ENCODE results near the gene USP25.

The USP25 gene

DNA sequence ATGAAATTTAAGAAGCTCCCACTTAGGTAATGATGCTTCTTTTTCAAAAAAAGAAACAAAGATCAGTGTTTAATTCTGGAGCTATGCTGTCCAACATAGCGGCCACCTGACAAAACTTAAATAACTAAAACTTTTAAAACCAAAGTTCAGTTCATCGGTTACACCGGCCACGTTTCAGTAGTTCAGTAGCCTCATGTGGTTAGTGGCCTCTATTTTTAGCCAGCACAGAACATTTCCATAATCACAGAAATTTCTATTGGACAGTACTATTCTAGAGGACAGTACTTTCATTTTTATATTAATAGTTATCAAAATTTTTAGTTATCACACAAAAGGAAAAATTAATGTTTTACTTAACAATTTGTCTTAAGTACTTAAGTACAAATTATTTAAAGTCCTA lies 141.0 kb downstream of the USP25 start:
- no peaks in the 10 kb centered on the region for H3K27me3 ChIP-seq (ENCODE audit: control insufficient read depth, insufficient read depth, low read length)
- no peaks in the 10 kb centered on the region for H3K36me3 ChIP-seq (ENCODE audit: control insufficient read depth, insufficient read depth, low read length)
- H3K27ac ChIP-seq: no peak overlapping the region
- TF ChIP-seq, protein P1, sequence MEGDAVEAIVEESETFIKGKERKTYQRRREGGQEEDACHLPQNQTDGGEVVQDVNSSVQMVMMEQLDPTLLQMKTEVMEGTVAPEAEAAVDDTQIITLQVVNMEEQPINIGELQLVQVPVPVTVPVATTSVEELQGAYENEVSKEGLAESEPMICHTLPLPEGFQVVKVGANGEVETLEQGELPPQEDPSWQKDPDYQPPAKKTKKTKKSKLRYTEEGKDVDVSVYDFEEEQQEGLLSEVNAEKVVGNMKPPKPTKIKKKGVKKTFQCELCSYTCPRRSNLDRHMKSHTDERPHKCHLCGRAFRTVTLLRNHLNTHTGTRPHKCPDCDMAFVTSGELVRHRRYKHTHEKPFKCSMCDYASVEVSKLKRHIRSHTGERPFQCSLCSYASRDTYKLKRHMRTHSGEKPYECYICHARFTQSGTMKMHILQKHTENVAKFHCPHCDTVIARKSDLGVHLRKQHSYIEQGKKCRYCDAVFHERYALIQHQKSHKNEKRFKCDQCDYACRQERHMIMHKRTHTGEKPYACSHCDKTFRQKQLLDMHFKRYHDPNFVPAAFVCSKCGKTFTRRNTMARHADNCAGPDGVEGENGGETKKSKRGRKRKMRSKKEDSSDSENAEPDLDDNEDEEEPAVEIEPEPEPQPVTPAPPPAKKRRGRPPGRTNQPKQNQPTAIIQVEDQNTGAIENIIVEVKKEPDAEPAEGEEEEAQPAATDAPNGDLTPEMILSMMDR (IDR thresholded peaks at IDR 0.05): no peak
- no peaks in the 10 kb centered on the region for H3K9me3 ChIP-seq (ENCODE audit: control insufficient read depth, low read length)
- no peak overlapping the region for H3K4me2 ChIP-seq (ENCODE audit: low read length)
- no peaks in the 10 kb centered on the region for H3K4me1 ChIP-seq
- H3K4me3 ChIP-seq (ENCODE audit: low read depth, low read length): no peak overlapping the region
- H3K79me2 ChIP-seq: no peaks in the 10 kb centered on the region
- H3K9ac ChIP-seq: no peak overlapping the region
- H2AFZ ChIP-seq: no peak overlapping the region

DNA sequence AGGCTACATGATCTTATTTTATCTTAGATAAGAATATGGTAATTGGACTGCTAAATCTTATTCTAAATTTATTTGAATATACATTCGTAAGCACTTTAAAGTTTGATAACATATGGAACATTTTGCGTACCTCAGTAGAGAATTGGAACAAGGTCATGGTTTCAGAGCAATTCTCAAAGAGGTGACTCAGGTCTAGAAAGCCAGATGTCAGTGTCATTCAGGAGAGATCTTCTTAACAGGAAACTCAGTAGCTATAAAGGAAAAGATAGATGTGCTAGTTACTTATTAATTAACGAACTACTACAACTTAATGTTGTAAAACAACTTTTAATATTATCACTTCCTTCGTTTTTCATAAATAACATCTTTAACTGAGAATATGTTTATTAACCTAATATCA lies 142.5 kb downstream of the USP25 start:
- no peaks in the 10 kb centered on the region for H3K27me3 ChIP-seq (ENCODE audit: control insufficient read depth, insufficient read depth, low read length)
- H3K9me3 ChIP-seq (ENCODE audit: control insufficient read depth, low read length): no peaks in the 10 kb centered on the region
- H3K36me3 ChIP-seq (ENCODE audit: control insufficient read depth, insufficient read depth, low read length): no peaks in the 10 kb centered on the region
- H3K4me1 ChIP-seq: no peaks in the 10 kb centered on the region
- TF ChIP-seq, protein P1 (IDR thresholded peaks at IDR 0.05): no peak
- H3K9ac ChIP-seq: no peak overlapping the region
- no peaks in the 10 kb centered on the region for H3K79me2 ChIP-seq
- no peak overlapping the region for H2AFZ ChIP-seq
- H3K4me3 ChIP-seq (ENCODE audit: low read depth, low read length): no peak overlapping the region
- no peak overlapping the region for H3K4me2 ChIP-seq (ENCODE audit: low read length)
- H3K27ac ChIP-seq: no peak overlapping the region

DNA sequence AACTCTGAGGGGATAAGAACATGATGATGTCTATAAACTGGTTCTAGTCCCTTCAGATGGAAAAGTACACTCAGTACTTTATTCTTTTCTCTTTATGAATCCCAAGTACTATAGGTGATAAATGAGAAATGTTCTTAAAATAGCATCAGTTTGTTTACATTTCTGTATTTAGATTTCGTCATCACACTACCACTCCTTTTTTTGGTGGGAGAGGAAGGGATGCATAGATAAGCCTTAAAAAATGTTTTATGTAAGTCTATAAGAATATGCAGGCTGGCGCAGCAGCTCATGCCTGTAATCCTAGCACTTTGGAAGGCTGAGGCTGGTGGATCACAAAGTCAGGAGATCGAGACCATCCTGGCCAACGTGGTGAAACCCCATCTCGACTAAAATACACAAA lies 144.8 kb downstream of the USP25 start:
- Histone ChIP-seq H3K79me2 (no peaks in the 10 kb centered on the region), H2AFZ (no peak overlapping the region), H3K4me1 (no peaks in the 10 kb centered on the region), H3K27ac (no peak overlapping the region), H3K9me3 (ENCODE audit: control insufficient read depth, low read length) (no peaks in the 10 kb centered on the region), H3K36me3 (ENCODE audit: control insufficient read depth, insufficient read depth, low read length) (no peaks in the 10 kb centered on the region), H3K27me3 (ENCODE audit: control insufficient read depth, insufficient read depth, low read length) (no peaks in the 10 kb centered on the region), H3K4me3 (ENCODE audit: low read depth, low read length) (no peak overlapping the region), H3K9ac (no peak overlapping the region), H3K4me2 (ENCODE audit: low read length) (no peak overlapping the region)
- TF ChIP-seq, protein P1 (IDR thresholded peaks at IDR 0.05): no peak

DNA sequence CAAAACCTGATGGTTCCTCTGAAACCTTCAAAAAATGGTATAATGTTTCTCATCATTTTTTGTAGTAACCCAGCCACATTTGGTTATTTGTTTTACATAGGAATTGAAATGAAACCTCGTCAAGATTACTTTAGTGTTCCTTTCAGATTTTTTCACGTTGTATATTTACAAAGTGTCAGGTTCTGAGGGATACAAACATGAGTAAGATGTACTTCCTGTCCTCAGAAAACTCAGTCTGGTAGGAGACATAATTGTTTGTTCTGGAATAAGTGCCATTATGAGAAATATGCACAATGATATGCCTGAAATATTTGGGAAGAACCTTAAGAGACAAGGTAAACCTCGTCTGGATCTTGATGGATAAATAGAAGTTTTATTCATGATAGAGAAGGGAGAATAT lies 145.5 kb downstream of the USP25 start:
- no peaks in the 10 kb centered on the region for H3K79me2 ChIP-seq
- no peak overlapping the region for H2AFZ ChIP-seq
- H3K4me2 ChIP-seq (ENCODE audit: low read length): no peak overlapping the region
- H3K9me3 ChIP-seq (ENCODE audit: control insufficient read depth, low read length): no peaks in the 10 kb centered on the region
- H3K36me3 ChIP-seq (ENCODE audit: control insufficient read depth, insufficient read depth, low read length): no peaks in the 10 kb centered on the region
- no peak overlapping the region for H3K9ac ChIP-seq
- no peak overlapping the region for H3K4me3 ChIP-seq (ENCODE audit: low read depth, low read length)
- TF ChIP-seq, protein P1 (IDR thresholded peaks at IDR 0.05): no peak
- H3K27me3 ChIP-seq (ENCODE audit: control insufficient read depth, insufficient read depth, low read length): no peaks in the 10 kb centered on the region
- H3K27ac ChIP-seq: no peak overlapping the region
- H3K4me1 ChIP-seq: no peaks in the 10 kb centered on the region

DNA sequence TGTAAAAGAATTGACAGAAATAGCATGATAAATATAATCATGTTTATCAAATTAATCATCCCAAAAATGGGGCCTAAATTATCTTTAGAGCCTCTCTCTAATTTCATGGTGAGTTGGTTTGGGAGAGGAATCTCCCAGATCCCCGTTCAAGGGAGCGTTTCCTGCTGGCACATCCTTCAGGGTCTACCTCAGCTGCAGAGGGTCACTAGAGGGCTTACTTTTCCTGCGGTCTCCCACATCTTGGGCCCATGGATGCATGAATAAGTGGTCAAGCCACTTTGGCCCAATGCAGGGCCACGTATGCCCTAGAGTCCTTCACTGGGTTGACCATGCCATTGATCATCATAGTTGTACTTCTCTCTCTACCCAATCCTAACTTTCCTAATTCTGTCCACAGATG lies 164.1 kb downstream of the USP25 start:
- H3K4me3 ChIP-seq (ENCODE audit: low read depth, low read length): no peak overlapping the region
- TF ChIP-seq, protein P1 (IDR thresholded peaks at IDR 0.05): no peak
- H3K79me2 ChIP-seq: no peaks in the 10 kb centered on the region
- no peaks in the 10 kb centered on the region for H3K36me3 ChIP-seq (ENCODE audit: control insufficient read depth, insufficient read depth, low read length)
- no peak overlapping the region for H3K4me2 ChIP-seq (ENCODE audit: low read length)
- no peaks in the 10 kb centered on the region for H3K27me3 ChIP-seq (ENCODE audit: control insufficient read depth, insufficient read depth, low read length)
- H3K9me3 ChIP-seq (ENCODE audit: control insufficient read depth, low read length): no peaks in the 10 kb centered on the region
- no peak overlapping the region for H3K9ac ChIP-seq
- no peak overlapping the region for H3K27ac ChIP-seq
- no peak overlapping the region for H2AFZ ChIP-seq
- H3K4me1 ChIP-seq: no peaks in the 10 kb centered on the region
